GM19372 (cell line): Measurements from ENCODE around the gene ITPKC.
"Not testable (repeated sequence)": the region's sequence is repeated elsewhere in the genome, so short reads cannot be mapped to it uniquely, and the experiment has no call there.

Experiments used
- ATAC-seq: cut with Tn5 transposase; IDR thresholded peaks from one replicate; pipeline ENCODE4 v1.9.1; 2021; ENCODE audit warnings: mild to moderate bottlenecking, low read depth, moderate library complexity; ENCODE audit not compliant: unreplicated experiment

The ITPKC gene

DNA sequence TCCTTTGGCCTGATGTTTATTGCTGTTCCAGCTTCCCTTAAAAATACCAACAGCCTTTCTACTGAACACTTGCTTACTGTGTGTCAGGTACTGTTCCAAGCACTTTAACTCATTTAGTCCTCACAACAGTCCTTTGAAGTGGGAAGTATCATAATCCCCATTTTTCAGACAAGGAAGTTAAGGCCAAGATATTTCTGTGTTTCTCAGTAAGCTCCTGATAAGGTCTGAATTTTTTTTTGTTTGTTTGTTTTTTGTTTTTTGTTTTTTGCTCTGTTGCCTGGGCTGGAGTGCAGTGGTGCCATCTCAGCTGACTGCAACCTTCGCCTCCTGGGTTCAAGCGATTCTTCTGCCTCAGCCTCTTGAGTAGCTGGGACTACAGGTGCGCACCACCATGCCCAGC lies 41.6 kb downstream of the ITPKC start:
- ATAC-seq: no peak

DNA sequence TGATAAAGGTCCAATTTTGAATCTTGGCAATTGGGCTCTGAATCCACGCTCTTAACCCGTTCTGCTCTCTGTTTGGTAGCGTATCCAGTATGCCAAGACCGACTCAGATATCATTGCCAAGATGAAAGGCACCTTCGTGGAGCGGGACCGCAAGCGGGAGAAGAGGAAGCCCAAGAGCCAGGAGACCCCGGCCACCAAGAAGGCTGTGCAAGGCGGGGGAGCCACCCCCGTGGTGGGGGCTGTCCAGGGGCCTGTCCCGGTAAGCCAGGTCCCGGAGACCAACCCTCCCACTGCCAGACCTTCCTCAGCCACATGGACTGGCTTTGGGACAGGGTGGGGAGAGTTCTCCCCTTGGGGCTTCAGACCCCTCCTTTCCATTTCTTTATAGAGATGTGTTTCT lies 42.4 kb downstream of the ITPKC start:
- no peak for ATAC-seq

DNA sequence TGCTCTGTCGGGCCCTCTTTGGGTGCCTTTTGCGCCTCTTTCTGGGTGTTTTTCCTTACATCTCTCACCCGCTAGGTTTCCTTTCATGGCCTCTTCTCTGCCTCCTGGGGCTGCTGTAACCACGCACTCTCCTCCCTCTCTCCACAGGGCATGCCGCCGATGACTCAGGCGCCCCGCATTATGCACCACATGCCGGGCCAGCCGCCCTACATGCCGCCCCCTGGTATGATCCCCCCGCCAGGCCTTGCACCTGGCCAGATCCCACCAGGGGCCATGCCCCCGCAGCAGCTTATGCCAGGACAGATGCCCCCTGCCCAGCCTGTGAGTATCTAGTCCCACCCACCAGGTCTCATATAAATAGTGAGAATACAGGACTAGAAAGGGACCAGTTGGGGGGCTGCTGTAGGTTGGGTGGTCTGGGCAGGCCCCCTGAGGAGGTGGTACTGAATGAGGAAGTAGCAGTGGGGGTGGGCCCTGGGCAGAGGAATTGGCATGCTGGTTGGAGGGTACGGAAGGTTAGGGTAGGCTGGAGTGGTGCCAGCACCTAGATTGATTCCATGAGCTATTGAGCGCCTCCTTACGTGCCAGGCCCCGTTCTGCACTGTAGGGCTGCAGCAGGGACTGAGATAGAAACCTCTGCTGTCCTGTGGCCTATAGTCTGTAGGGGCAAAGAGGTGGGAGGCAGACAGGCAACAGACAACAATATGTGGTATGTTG lies 46.0 kb downstream of the ITPKC start:
- no peak for ATAC-seq

DNA sequence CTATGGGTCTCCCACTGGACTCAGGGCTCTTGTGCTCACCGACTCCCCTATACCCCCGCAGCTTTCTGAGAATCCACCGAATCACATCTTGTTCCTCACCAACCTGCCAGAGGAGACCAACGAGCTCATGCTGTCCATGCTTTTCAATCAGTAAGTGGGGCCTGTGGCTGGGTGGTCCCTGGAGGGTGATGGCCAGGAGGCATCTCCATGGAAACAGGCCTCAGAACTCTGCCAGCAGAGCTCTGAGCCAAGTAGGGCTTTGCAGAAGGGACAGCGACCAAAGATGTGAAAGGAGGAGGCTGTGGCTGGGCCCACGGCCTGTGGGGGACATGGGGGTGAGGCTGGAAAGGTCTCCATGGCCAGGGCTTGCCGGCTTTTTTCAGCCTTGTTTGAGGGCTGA lies 46.6 kb downstream of the ITPKC start:
- no peak for ATAC-seq

DNA sequence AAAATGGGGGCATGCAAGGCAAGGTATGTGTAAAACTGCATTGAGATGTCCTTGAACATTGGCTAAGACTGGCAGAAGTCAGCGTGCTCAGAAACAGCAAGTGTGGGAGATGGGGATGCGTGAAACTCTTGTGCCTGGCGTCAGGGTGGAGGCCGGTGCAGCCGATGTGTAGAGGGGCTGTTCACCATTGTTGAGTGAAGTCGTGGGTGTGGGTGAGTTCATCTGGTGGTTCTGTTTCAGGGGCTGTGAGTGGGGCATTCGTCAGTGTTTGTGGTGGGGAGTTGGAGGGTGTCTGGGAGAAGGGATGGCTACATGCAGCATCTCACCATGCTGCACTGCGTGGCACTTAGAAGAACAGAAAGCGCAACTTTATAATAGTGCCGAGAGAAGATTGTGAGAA lies 47.1 kb downstream of the ITPKC start:
- no peak for ATAC-seq

DNA sequence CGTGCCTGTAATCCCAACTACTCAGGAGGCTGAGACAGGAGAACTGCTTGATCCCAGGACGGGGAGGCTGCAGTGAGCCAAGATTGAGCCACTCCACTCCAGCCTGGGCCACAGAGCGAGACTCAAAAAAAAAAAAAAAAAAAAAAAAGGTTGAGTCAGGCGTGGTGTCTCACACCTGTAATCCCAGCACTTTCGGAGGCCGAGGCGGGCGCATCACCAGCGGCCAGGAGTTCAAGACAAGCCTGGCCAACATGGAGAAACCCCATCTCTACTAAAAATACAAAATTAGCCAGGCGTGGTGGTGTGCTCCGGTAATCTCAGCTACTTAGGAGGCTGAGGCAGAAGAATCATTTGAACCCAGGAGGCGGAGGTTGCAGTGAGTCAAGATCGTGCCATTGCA lies 49.5 kb downstream of the ITPKC start:
- not testable (repeated sequence) for ATAC-seq

DNA sequence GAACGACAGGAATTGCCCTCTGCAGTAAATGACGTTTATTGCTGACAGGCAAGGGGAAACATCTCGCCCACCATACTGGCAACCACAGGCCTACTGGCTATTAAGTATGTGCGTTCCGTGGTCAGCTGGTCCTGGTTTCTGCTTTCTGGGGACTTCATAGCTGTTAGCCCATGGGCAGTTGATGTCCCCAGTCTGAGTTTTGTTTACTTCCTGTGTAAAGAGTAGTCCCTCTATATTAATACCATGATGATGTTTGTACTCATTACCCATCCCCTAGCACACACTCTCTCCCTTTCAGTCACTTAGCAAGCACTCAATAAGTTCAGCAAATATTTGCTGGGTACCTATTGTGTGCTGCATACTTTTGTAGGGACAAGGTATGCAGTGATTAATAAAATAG lies 52.0 kb downstream of the ITPKC start:
- no peak for ATAC-seq

DNA sequence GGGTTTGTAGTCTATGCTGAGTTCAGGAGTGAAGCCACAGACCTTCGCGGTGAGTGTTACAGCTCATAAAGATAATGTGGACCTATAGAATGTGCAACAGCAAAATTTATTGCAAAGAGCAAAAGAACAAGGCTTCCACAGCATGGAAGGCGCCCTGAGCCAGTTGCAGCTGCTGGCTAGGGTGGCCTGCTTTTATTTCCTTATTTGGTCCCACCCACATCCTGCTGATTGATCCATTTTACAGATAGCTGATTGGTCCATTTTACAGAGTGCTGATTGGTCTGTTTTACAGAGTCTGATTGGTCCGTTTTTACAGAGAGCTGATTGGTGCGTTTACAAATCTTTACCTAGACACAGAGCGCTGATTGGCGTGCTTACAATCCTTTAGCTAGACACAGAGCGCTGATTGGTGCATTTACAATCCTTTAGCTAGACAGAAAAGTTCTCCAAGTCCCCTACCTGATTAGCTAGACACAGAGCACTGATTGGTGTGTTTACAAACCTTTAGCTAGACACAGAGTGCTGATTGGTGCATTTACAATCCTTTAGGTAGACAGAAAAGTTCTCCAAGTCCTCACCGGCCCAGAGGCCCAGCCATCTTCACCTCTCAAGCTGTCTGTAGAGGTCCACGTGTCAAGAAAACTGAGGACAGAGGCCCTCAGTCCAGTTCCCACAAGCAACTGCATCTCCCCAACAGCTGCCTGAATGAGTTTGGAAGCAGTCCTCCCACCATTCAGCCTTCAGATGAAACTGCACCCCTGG lies 54.4 kb downstream of the ITPKC start:
- ATAC-seq: not testable (repeated sequence)

DNA sequence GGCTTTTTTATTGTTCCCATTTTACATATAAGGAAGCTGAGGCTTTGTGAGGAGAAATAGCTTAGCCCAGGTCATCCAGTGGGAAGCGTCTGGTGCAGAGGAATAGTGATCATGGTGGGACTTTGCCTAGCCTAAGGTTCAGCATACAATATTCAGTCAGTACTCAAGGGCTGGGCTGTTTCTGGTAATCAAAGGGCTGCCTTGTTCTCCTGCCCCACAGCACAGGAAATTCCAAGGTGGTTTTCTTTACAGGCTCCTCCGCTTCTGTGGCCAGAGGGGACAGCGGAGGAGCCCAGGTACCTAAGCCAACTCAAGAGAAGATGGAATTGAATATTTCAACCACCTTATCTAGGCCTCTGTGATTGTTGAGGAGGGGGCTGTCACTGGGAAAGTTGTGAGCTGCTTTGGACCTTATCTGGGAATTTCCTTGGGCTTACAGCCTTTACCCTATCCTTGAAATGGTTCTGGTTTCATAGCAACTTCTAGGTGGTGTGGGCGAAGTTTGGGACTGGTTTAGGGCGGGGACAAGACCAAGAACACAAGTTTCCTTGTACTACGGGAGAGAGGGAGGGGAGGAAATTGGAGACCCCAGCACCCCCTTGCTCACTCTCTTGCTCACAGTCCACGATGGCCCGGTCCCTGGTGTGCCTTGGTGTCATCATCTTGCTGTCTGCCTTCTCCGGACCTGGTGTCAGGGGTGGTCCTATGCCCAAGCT lies 58.2 kb downstream of the ITPKC start, which contains the start of gene MIA:
TSS of gene MIA (plus strand) at position 606 of the 716 bp plus-strand sequence. CDS start at position 628, 22 bp downstream.
- ATAC-seq: no peak

DNA sequence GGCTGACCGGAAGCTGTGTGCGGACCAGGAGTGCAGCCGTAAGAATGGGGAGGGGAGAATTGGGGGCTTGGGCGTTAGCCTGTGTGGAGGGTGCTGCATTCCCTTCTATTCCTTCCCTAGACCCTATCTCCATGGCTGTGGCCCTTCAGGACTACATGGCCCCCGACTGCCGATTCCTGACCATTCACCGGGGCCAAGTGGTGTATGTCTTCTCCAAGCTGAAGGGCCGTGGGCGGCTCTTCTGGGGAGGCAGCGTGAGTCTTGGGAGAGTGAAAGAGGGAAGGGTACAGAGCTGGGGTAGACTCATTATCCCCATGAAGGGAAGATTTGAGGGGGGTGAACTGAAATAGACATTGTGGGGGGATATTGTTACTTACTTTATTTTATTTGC lies 58.7 kb downstream of the ITPKC start:
- no peak for ATAC-seq

DNA sequence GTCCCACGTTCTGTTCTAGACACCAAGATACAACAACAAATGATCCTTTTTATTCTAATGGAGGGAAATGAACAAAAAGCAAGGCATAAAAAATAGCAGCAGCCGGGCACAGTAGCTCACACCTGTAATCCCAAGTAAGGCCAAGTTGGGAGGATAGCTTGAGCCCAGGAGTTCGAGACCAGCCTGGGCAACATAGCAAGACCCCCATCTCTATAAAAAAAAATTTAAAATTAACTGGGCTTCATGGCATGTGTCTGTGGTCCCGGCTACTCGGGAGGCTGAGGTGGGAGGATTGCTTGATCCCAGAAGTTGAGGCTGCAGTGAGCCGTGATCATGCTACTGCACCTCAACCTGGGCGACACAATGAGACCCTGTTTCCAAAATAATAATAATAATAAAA lies 59.5 kb downstream of the ITPKC start:
- no peak for ATAC-seq

DNA sequence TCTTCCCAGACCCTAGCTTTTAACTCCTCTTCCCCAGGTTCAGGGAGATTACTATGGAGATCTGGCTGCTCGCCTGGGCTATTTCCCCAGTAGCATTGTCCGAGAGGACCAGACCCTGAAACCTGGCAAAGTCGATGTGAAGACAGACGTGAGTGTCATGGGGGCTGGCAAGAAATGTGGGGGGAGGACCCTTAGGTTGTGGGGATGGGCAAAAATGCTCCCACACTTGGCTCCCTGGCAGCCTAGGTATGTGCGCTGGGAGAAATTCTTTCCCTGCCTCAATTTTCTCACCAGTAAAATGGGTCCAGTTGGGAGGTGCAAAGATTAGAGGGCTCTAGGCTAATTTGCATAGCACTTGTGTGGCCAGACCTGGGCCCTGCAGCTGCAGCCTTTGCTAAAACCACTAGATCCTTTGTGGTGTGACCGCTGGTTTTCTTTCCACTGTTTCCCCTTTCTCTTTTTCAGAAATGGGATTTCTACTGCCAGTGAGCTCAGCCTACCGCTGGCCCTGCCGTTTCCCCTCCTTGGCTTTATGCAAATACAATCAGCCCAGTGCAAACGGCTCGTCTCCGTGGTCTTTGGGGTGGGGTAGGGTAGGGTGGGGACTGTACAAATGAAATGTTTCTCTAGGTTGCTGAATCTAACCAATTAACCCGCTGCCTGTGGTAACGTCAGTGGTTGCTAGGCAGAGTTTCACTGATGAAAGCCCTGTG lies 60.2 kb downstream of the ITPKC start:
- ATAC-seq: peak; percentile 54

DNA sequence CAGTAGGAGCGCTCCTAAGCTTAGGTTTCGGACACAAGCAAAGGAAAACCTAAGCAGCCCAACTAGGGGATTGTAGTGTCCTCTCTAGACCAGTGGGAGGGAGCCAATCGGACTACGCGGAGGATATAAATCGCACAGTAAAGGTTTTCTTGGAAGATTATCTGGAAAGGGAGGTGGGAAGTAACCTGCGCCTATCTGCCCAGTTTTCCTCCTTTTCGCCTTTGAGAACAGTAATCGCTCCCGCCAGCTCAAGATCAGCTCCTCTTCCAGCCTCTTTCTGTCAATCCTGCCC lies 60.7 kb downstream of the ITPKC start:
- ATAC-seq: no peak

DNA sequence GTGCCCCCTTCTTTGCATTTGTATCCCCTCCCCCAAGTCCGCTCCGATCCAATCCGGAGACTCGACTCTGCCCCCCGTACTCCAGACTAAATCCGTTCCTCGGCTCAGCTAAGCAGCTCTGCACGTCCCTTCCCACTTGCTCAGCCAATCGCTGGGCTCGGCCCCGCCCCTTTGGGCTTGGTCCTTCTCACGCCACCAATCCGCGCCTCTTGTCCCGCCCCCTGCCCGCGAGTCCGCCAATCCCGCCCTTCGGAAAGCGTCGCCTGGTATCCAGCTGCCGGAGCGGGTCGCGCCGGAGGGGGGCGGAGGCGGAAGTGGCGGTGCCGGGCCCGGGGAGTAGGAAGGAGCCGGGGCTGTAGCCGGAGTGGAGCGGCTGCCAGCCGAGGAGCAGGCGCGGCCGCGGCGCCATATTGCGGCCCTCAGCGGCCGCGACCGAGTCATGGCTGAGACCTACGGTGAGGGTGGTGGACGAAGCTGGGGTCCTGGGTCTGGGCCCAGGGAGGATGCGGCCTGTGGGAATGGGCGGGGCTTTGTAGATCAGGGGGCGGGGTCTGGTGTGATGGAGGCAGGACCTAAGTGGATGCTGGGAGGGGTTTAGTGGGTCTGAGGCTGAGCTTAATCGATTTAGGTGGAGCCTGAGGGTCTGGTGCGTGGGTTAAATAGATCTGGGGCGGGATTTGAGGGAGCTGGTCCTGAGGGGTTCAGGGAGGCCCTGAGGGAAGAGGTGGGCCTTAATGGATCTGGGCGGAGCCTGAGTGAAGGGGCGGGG lies 61.2 kb downstream of the ITPKC start, which contains the start of gene RAB4B:
TSS of gene RAB4B (plus strand) at position 311 of the 769 bp plus-strand sequence. CDS start at position 440, 129 bp downstream.
- peak; percentile 59 for ATAC-seq

DNA sequence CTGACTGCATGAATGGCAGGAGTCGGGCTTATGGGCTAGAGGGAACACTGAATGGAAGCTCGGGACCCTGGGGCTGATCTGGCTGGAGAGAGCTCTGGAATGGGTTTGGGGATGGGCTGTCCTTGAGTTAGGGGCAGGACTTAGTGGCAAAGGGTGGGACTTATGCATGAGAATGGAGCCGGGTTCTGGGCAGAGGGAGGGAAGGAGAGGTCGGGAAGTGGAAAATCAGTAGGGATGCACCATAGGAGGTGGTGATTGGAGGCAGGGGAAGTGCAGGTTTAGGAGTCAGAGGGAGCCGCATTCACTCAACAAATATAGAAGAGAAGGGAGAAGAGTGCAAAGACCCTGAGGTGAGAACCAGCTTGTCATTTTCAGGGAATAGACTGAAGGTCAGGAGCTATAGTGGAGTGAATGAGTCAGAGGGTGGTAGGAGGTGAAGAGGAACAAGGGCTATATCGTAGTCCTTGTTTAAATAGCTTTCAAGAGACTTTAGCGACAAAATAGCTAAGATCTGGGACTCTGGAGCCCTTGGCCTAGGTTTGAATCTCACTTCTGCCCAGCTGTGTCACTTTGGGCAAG lies 61.9 kb downstream of the ITPKC start:
- ATAC-seq: no peak

DNA sequence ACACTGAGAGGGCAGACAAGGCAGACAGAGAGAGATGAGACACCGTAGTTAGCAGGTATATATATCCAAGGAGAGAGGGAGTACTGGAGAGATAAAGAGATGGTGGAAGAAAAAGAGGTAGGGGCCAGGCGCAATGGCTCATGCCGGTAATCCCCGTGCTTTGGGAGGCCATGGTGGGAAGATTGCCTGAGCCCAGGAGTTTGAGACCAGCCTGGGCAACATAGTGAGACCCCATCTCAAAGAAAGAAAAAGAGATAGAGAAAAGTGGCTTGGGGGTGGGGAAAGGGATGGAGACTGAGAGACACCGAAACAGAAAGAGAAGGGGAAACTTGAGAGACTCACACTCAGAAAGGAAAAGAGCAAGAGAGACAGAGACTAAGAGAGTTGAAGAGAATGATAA lies 63.7 kb downstream of the ITPKC start:
- no peak for ATAC-seq

DNA sequence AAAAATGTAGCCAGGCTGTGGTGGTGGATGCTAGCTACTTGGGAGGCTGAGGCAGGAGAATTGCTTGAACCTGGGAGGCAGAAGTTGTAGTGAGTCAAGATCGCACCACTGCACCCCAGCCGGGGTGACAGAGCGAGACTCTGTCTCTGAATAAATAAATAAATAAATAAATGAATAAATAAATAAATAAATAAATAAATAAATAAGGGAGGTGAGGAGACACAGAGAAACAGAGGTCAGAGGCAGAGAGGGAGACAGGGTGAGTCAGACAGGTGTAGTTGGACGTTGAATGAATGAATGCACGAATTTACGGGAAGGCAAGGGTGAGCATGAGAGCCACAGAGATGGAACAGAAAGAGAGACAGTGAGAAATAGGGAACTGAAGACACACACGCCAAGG lies 64.2 kb downstream of the ITPKC start:
- ATAC-seq: no peak

DNA sequence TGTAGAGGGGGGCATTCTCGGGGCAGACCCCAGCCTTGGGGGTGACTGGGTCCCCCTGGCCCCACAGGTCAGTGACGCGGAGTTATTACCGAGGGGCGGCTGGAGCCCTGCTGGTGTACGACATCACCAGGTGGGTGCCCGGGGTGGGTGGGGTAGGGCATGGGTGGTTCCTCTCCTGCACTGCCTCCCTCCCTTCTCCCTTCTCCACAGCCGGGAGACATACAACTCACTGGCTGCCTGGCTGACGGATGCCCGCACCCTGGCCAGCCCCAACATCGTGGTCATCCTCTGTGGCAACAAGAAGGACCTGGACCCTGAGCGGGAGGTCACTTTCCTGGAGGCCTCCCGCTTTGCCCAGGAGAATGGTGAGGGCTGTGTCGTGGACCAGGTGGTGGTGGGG lies 66.8 kb downstream of the ITPKC start:
- ATAC-seq: no peak

DNA sequence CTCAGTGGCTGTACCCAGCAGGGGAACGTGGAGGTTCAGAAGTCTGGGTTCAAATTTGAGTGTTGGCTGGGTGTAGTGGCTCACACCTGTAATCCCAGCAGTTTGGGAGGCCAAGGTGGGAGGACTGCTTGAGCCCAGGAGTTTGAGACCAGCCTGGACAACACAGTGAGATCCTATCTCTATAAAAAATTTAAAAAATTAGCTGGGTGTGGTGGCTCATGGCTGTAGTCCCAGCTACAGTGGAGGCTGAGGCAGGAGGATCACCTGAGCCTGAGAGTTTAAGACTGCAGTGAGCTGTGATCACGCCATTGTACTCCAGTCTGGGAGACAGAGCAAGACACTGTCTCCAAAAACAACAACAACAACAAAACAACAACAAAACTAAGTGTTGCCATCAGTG lies 67.2 kb downstream of the ITPKC start:
- ATAC-seq: not testable (repeated sequence)

DNA sequence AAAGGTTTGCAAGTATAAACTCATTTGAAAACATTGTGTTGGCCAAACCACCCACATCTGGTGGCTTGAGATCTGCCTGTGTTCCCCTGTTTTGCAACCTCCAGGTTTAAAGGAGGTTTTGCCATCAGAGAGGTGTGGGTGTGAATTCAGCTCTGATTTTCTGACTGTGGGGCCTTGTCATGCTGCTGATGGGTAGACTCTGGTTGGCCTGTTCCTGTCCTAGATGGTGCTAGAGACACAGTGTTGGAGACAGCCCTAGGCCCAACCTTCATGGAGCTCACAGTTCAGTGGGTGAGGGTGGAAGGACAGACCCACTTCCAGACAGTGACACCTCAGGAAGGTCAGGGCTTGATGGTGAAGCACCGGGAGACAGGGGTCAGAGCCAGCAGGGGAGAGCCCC lies 68.6 kb downstream of the ITPKC start:
- no peak for ATAC-seq
